Vagina (tissue), 2 donors: ENCODE data around the gene ARF3. TPM values are rescaled to one million over a fixed set of nuclear protein-coding genes. Genes with fewer than 3 reads are reported as not detected.

Source experiments
- DNase-seq, 2 donors: peaks; one replicate each; pipeline ENCODE4 v3.0.0-alpha.2; 2017; ENCODE audit errors: extremely low spot score in 2 of 2
- H3K27ac ChIP-seq: fragments of 200-600 bp; sonication (generic); one replicate; pipeline ENCODE4 v1.5.1; 2019
- H3K27me3 ChIP-seq: fragments of 200-600 bp; sonication (generic); one replicate; pipeline ENCODE4 v1.5.1; 2019
- H3K36me3 ChIP-seq, 2 donors: fragments of 200-600 bp; sonication (generic); one replicate each; pipeline ENCODE4 v1.5.1; 2017 to 2019
- H3K4me1 ChIP-seq: fragments of 200-600 bp; sonication (generic); one replicate; pipeline ENCODE4 v1.5.1; 2019
- H3K4me3 ChIP-seq, 2 donors: fragments of 200-600 bp; sonication (generic); 1 replicate in 1 of 2; 2 replicates in 1 of 2; pipeline ENCODE4 v1.5.1; 2016 to 2019
- H3K9me3 ChIP-seq: fragments of 200-600 bp; sonication (generic); one replicate; pipeline ENCODE4 v1.5.1; 2019
- CTCF ChIP-seq, 3 experiments: fragments of 450-650 bp in 2 of 3; fragments of 200-600 bp in 1 of 3; sonication (generic) in 1 of 3; IDR thresholded peaks; one replicate each; pipeline ENCODE4 v1.5.1; 2017 to 2019; ENCODE audit warnings: antibody characterized with exemption in 3 of 3, mild to moderate bottlenecking in 2 of 3, moderate library complexity in 2 of 3
- POLR2A ChIP-seq, 2 donors: fragments of 450-650 bp; IDR thresholded peaks; one replicate each; pipeline ENCODE4 v1.6.1; 2017; ENCODE audit warnings: antibody characterized with exemption in 2 of 2, mild to moderate bottlenecking in 2 of 2, moderate library complexity in 2 of 2
- POLR2AphosphoS5 ChIP-seq, 2 donors: sonication (generic); formaldehyde crosslinking; IDR thresholded peaks; one replicate each; pipeline ENCODE4 v1.9.0; 2017; ENCODE audit warnings: antibody characterized with exemption in 2 of 2, mild to moderate bottlenecking in 2 of 2, low read depth in 1 of 2; ENCODE audit not compliant: insufficient read depth in 1 of 2
- intact Hi-C: fragments of 100-400 bp; cut with DNase I; formaldehyde crosslinking; loops from one replicate; pipeline ENCODE4 v1.15.1; 2023
- total RNA-seq: library from RNA; depleted of rRNA; stranded (reverse); fragments of >200 nt; gene quantifications from one replicate; pipeline ENCODE4 v1.2.3, GENCODE V29; 2016

Gene ARF3
- total RNA-seq, 1 donor from 2014 or later = 56.2 TPM

- DNase-seq = no peak
- TF ChIP-seq POLR2A (IDR thresholded peaks at IDR 0.05) = no peak
- no peak for TF ChIP-seq CTCF (IDR thresholded peaks at IDR 0.05)
- no peak for TF ChIP-seq POLR2AphosphoS5 (IDR thresholded peaks at IDR 0.05; ENCODE audit: insufficient read depth in 1 of 2, low read depth in 1 of 2)
- Histone ChIP-seq H3K4me1 (peaks cover 48% of the 10 kb centered on the region), H3K4me3 (no peak overlapping the region), H3K27ac (no peak overlapping the region), H3K27me3 (peaks cover 9% of the 10 kb centered on the region), H3K36me3 (no peaks in the 10 kb centered on the region), H3K9me3 (no peaks in the 10 kb centered on the region)
- intact Hi-C loops = no loop called here
Measured at GRCh38 chr12:48973531-48973930, 16.2 kb upstream of the ARF3 start.

DNA sequence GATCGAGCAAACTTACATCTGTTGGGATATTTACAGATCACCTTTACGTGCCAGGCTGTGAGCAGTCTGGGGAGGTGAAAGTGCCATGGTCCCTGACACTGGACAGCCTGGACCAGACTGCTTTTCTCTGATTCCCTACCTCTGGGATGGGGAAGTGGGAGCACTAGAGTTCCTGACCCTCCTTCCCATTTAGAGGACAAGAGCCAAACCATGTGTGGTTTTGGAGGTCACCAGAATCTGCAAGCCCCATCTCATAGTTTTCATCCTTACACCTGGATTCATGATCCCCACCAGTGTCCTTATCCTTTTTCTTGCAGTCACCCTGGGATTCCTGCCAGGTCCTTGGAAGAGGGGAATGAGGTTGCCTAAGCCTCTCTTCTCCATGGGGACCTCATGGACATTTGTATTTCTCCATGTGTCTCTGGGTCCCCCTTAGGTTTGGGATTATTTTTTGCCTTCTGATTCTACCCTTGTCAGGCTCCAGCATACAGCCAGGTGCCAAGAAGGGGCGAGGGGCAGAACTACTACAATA lies 15.7 kb upstream of the ARF3 start:
- H3K4me1 ChIP-seq = peaks cover 43% of the 10 kb centered on the region
- H3K36me3 ChIP-seq = no peaks in the 10 kb centered on the region
- intact Hi-C loops = no loop called here
- H3K27ac ChIP-seq = no peak overlapping the region
- peaks cover 4% of the 10 kb centered on the region for H3K27me3 ChIP-seq
- H3K4me3 ChIP-seq = no peak overlapping the region
- TF ChIP-seq CTCF (IDR thresholded peaks at IDR 0.05) = no peak
- TF ChIP-seq POLR2AphosphoS5 (IDR thresholded peaks at IDR 0.05; ENCODE audit: insufficient read depth in 1 of 2, low read depth in 1 of 2) = no peak
- no peak for TF ChIP-seq POLR2A (IDR thresholded peaks at IDR 0.05)
- DNase-seq = no peak
- H3K9me3 ChIP-seq = no peaks in the 10 kb centered on the region

- Histone ChIP-seq H3K36me3 (no peaks in the 10 kb centered on the region), H3K4me1 (peaks cover 37% of the 10 kb centered on the region), H3K9me3 (no peaks in the 10 kb centered on the region), H3K27me3 (no peaks in the 10 kb centered on the region), H3K4me3 (no peak overlapping the region), H3K27ac (no peak overlapping the region)
- intact Hi-C loops = no loop called here
- no peak for TF ChIP-seq CTCF (IDR thresholded peaks at IDR 0.05)
- TF ChIP-seq POLR2AphosphoS5 (IDR thresholded peaks at IDR 0.05; ENCODE audit: insufficient read depth in 1 of 2, low read depth in 1 of 2) = no peak
- no peak for TF ChIP-seq POLR2A (IDR thresholded peaks at IDR 0.05)
- DNase-seq = no peak
Measured at GRCh38 chr12:48972213-48972951, 15.1 kb upstream of the ARF3 start.

DNA sequence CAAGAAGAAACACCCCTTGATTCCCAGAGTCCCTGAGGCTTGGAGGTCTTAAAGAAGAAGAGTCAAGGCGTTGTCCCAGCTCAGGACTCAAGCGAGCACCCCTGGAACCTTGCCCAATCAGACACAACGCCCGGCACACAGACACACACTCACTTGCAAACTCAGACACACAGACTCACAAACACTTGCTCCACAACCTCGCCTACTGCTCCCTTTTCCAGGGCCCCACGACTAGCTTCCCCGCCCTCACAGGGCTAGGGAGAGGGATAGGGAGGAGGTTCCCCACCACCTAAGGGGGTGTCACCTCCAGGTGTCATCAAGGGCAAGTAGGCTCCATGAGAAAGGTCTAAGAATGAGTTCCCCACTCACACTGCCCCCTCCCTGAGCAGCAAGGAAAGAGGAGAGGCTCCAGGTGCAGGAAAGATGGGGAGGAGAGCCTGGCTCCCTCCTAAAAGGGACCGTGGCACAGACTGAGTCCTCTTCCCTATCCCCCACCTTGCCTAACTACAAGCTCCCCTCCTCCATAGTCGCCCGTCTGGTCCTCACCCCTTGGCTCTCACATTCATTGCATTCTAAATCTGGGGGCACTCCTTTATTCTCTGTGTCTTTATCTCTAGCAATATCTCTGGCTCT lies 13.5 kb upstream of the ARF3 start:
- Histone ChIP-seq H3K4me1 (peaks cover 37% of the 10 kb centered on the region), H3K36me3 (no peaks in the 10 kb centered on the region), H3K27ac (no peak overlapping the region), H3K9me3 (no peaks in the 10 kb centered on the region), H3K27me3 (no peaks in the 10 kb centered on the region), H3K4me3 (peak overlapping the region; percentile 25 to 40)
- no peak for DNase-seq
- TF ChIP-seq POLR2AphosphoS5 (IDR thresholded peaks at IDR 0.05; ENCODE audit: insufficient read depth in 1 of 2, low read depth in 1 of 2) (no peak), POLR2A (IDR thresholded peaks at IDR 0.05) (no peak), CTCF (IDR thresholded peaks at IDR 0.05) (no peak)
- intact Hi-C loops = no loop called here
